ENCODE results near the gene CHMP2A. TPM values are rescaled to one million over a fixed set of nuclear protein-coding genes. Genes with fewer than 3 reads are reported as not detected.

The CHMP2A gene
- total and polyA plus RNA-seq, 5 donors from 2014 or later, result 83.1 to 273 (median 216) TPM

DNA sequence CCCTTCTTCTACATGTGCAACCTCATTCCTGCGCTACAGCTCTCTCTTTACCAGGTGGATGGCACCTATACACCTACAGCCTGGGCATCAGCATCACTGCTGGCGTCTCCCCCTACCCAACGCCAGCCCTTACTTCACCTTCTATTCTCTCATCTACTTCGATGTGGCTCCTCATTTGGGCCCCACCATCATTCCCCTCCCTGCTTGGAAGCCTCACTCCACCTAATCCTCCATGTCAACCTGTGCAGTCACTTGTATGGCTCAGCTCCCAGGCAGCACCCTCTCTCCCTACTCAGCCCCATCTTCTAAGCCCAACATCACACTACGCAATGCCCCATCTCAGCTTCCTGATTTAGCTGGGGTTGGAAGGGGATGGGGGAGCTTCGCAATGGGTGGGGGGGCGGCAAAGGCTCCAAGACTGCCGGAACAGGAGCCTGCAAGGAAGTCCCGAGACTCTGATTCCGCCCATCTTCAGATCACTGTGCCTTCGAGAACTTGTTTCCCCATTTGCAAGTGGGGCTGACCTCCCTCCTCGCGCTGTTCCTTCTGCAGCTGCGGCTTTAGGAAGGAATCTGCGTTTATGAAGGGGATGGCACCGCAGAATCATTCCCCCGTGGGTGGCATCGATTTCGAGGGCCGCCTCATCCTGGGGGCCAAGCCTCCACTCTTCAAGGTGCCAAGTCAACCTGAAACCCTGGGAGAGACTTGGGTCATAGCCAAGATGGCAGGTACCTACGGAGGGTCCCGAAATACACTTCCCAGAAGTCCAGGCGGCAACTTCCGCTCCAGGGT, 17.3 kb upstream of the CHMP2A start:
- Histone ChIP-seq H3K4me3 (ENCODE audit: low read depth, low read length) (peak overlapping the region; percentile 76), H3K27me3 (ENCODE audit: control insufficient read depth, insufficient read depth, low read length) (no peaks in the 10 kb centered on the region), H3K9me3 (ENCODE audit: control insufficient read depth in 2 of 2, low read length in 2 of 2) (no peaks in the 10 kb centered on the region), H3K27ac (ENCODE audit: insufficient read depth, low read length, poor library complexity, severe bottlenecking) (peak overlapping the region; percentile 100), H3K4me1 (ENCODE audit: control insufficient read depth, insufficient read depth, low read length, poor library complexity, severe bottlenecking) (peaks cover 33% of the 10 kb centered on the region), H3K36me3 (ENCODE audit: control insufficient read depth, insufficient read depth, low read length) (no peaks in the 10 kb centered on the region)
- no peak for ATAC-seq (ENCODE audit: low read depth in 2 of 2)
- Mint-ChIP-seq H3K27ac (peak overlapping the region; percentile 99 to 100 (median 100)), H3K4me3 (peak overlapping the region; percentile 88 to 100 (median 97)), H3K9me3 (no peaks in the 10 kb centered on the region), H3K4me1 (peaks cover 0 to 39% (median 23%) of the 10 kb centered on the region in 4 donors), H3K27me3 (peaks cover 10% of the 10 kb centered on the region), H3K36me3 (peaks cover 8% of the 10 kb centered on the region)
- DNase-seq, result no peak

GRCh38 chr19:58571575-58571947, 16.7 kb upstream of the CHMP2A start:
- Mint-ChIP-seq H3K27me3 (peaks cover 10% of the 10 kb centered on the region), H3K36me3 (peaks cover 8% of the 10 kb centered on the region), H3K4me1 (peaks cover 0 to 38% (median 23%) of the 10 kb centered on the region in 4 donors), H3K4me3 (peak overlapping the region in 3 of 4 donors; percentile 88 to 100 (median 94)), H3K27ac (peak overlapping the region in 2 of 3 donors; percentile 100), H3K9me3 (no peaks in the 10 kb centered on the region)
- Histone ChIP-seq H3K36me3 (ENCODE audit: control insufficient read depth, insufficient read depth, low read length) (no peaks in the 10 kb centered on the region), H3K4me1 (ENCODE audit: control insufficient read depth, insufficient read depth, low read length, poor library complexity, severe bottlenecking) (peaks cover 33% of the 10 kb centered on the region), H3K27ac (ENCODE audit: insufficient read depth, low read length, poor library complexity, severe bottlenecking) (no peak overlapping the region), H3K9me3 (ENCODE audit: control insufficient read depth in 2 of 2, low read length in 2 of 2) (no peaks in the 10 kb centered on the region), H3K27me3 (ENCODE audit: control insufficient read depth, insufficient read depth, low read length) (no peaks in the 10 kb centered on the region), H3K4me3 (ENCODE audit: low read depth, low read length) (no peak overlapping the region)
- DNase-seq, result no peak
- no peak for ATAC-seq (ENCODE audit: low read depth in 2 of 2)

- Mint-ChIP-seq H3K4me1 (peaks cover 0 to 36% (median 23%) of the 10 kb centered on the region in 4 donors), H3K36me3 (peaks cover 8% of the 10 kb centered on the region), H3K27me3 (peaks cover 10% of the 10 kb centered on the region), H3K4me3 (peak overlapping the region in 1 of 4 donors; percentile 34), H3K27ac (no peak overlapping the region), H3K9me3 (no peaks in the 10 kb centered on the region)
- DNase-seq, result no peak
- Histone ChIP-seq H3K4me3 (ENCODE audit: low read depth, low read length) (no peak overlapping the region), H3K27ac (ENCODE audit: insufficient read depth, low read length, poor library complexity, severe bottlenecking) (no peak overlapping the region), H3K9me3 (ENCODE audit: control insufficient read depth in 2 of 2, low read length in 2 of 2) (no peaks in the 10 kb centered on the region), H3K4me1 (ENCODE audit: control insufficient read depth, insufficient read depth, low read length, poor library complexity, severe bottlenecking) (peaks cover 31% of the 10 kb centered on the region), H3K27me3 (ENCODE audit: control insufficient read depth, insufficient read depth, low read length) (no peaks in the 10 kb centered on the region), H3K36me3 (ENCODE audit: control insufficient read depth, insufficient read depth, low read length) (no peaks in the 10 kb centered on the region)
- ATAC-seq (ENCODE audit: low read depth in 2 of 2), result no peak
Measured at GRCh38 chr19:58570770-58571574, 16.1 kb upstream of the CHMP2A start.

DNA sequence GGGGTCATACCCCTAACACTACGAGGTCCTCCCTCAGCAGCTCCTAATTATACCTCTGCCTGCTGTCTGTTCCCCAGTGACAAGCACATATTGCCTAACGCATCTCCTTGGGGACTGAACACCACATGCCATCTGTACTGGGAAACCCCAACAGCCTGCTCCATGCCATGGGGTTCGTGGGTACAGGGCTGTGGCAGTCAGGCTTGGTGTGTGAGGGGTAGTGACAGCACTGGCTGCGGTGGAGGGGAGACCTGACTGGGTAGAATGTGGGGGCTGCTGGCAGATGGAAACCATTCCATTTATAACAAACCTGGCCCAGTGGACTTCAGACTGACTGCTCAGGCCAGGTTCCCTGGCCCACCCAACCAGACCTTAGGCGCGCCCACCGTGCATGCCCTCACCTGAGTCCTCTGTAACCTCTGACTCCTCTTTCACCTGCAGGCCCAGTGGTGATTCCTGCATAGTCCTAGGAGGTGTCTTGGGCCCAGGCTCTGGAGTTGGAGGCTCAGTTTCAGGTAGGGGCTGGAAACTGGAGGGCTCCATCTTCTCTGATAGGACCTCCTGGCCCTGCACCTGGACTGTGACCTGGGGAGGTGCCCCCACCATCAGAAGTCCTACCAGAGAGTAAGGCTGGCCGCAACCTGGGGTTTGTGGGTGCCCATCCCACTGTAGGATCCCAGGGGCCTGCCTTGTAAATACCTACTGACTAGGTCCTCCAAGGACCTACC, 15.2 kb upstream of the CHMP2A start:
- DNase-seq (peak in 1 of 3 donors; percentile 0), ATAC-seq (ENCODE audit: low read depth in 2 of 2) (no peak)
- H3K27ac Mint-ChIP-seq, result no peak overlapping the region
- peaks cover 10% of the 10 kb centered on the region for H3K27me3 Mint-ChIP-seq
- H3K4me1 ChIP-seq (ENCODE audit: control insufficient read depth, insufficient read depth, low read length, poor library complexity, severe bottlenecking), result peaks cover 25% of the 10 kb centered on the region
- H3K27ac ChIP-seq (ENCODE audit: insufficient read depth, low read length, poor library complexity, severe bottlenecking), result no peak overlapping the region
- peaks cover 0 to 31% (median 21%) of the 10 kb centered on the region in 4 donors for H3K4me1 Mint-ChIP-seq
- H3K36me3 Mint-ChIP-seq, result peaks cover 8% of the 10 kb centered on the region
- no peaks in the 10 kb centered on the region for H3K9me3 Mint-ChIP-seq
- no peaks in the 10 kb centered on the region for H3K9me3 ChIP-seq (ENCODE audit: control insufficient read depth in 2 of 2, low read length in 2 of 2)
- no peaks in the 10 kb centered on the region for H3K27me3 ChIP-seq (ENCODE audit: control insufficient read depth, insufficient read depth, low read length)
- no peak overlapping the region for H3K4me3 Mint-ChIP-seq
- no peaks in the 10 kb centered on the region for H3K36me3 ChIP-seq (ENCODE audit: control insufficient read depth, insufficient read depth, low read length)
- H3K4me3 ChIP-seq (ENCODE audit: low read depth, low read length), result no peak overlapping the region

- H3K36me3 ChIP-seq (ENCODE audit: control insufficient read depth, insufficient read depth, low read length), result no peaks in the 10 kb centered on the region
- no peaks in the 10 kb centered on the region for H3K27me3 ChIP-seq (ENCODE audit: control insufficient read depth, insufficient read depth, low read length)
- H3K4me3 ChIP-seq (ENCODE audit: low read depth, low read length), result no peak overlapping the region
- ATAC-seq (ENCODE audit: low read depth in 2 of 2) (no peak), DNase-seq (peak in 1 of 3 donors; percentile 0)
- Mint-ChIP-seq H3K27ac (peak overlapping the region in 1 of 3 donors; percentile 62), H3K27me3 (peaks cover 10% of the 10 kb centered on the region), H3K4me1 (peaks cover 0 to 27% (median 20%) of the 10 kb centered on the region in 4 donors), H3K4me3 (peak overlapping the region in 2 of 4 donors; percentile 43 to 73), H3K36me3 (peaks cover 8% of the 10 kb centered on the region), H3K9me3 (no peaks in the 10 kb centered on the region)
- H3K9me3 ChIP-seq (ENCODE audit: control insufficient read depth in 2 of 2, low read length in 2 of 2), result no peaks in the 10 kb centered on the region
- H3K4me1 ChIP-seq (ENCODE audit: control insufficient read depth, insufficient read depth, low read length, poor library complexity, severe bottlenecking), result peaks cover 20% of the 10 kb centered on the region
- H3K27ac ChIP-seq (ENCODE audit: insufficient read depth, low read length, poor library complexity, severe bottlenecking), result no peak overlapping the region
Measured at GRCh38 chr19:58569191-58569942, 14.5 kb upstream of the CHMP2A start.

GRCh38 chr19:58568453-58569130, 13.7 kb upstream of the CHMP2A start:
- Histone ChIP-seq H3K4me3 (ENCODE audit: low read depth, low read length) (no peak overlapping the region), H3K27me3 (ENCODE audit: control insufficient read depth, insufficient read depth, low read length) (no peaks in the 10 kb centered on the region), H3K36me3 (ENCODE audit: control insufficient read depth, insufficient read depth, low read length) (no peaks in the 10 kb centered on the region), H3K9me3 (ENCODE audit: control insufficient read depth in 2 of 2, low read length in 2 of 2) (no peaks in the 10 kb centered on the region), H3K4me1 (ENCODE audit: control insufficient read depth, insufficient read depth, low read length, poor library complexity, severe bottlenecking) (peaks cover 13% of the 10 kb centered on the region), H3K27ac (ENCODE audit: insufficient read depth, low read length, poor library complexity, severe bottlenecking) (no peak overlapping the region)
- Mint-ChIP-seq H3K4me1 (peaks cover 0 to 28% (median 22%) of the 10 kb centered on the region in 4 donors), H3K27me3 (peaks cover 8% of the 10 kb centered on the region), H3K36me3 (peaks cover 8% of the 10 kb centered on the region), H3K9me3 (peaks cover 0 to 2% (median 0%) of the 10 kb centered on the region in 7 donors), H3K4me3 (peak overlapping the region in 2 of 4 donors; percentile 43 to 49), H3K27ac (peak overlapping the region in 2 of 3 donors; percentile 71 to 76)
- no peak for ATAC-seq (ENCODE audit: low read depth in 2 of 2)
- peak in 1 of 3 donors; percentile 0 for DNase-seq

Data from CD4-positive, CD25-positive, alpha-beta regulatory T cell (primary cell).